A549 (cell line): ENCODE measurements around the gene C21orf58. TPM values are rescaled to one million over a fixed set of nuclear protein-coding genes. Genes with fewer than 3 reads are reported as not detected.
"Not testable (repeated sequence)": the region's sequence is repeated elsewhere in the genome, so short reads cannot be mapped to it uniquely, and the experiment has no call there.

Experiments used
- ATAC-seq, 2 experiments: fragments of 200-7000 bp in 1 of 2; fragments of >200 bp in 1 of 2; cut with Nextera tagmentation in 1 of 2; cut with Tn5 transposase in 1 of 2; 3 replicates each; pipeline versions ENCODE4 v1.8.0 to v1.9.1; 2018 to 2020; ENCODE audit warnings: mild to moderate bottlenecking in 1 of 2, moderate library complexity in 1 of 2
- CTCF ChIA-PET: fragments of 300-600 bp; sonication (Branson Sonifier 250); formaldehyde crosslinking; extraction: SDS; loops from one replicate; lab custom pipeline; 2021; ENCODE audit warnings: antibody characterized with exemption, inconsistent platforms; lab: Yijun Ruan, JAX
- POLR2A ChIA-PET: fragments of 350-600 bp; formaldehyde crosslinking; extraction: SDS; loops from one replicate; lab custom pipeline; 2021; ENCODE audit warnings: antibody characterized with exemption, inconsistent platforms; lab: Yijun Ruan, JAX
- DNase-seq, 2 experiments: peaks; one replicate each; pipeline versions ENCODE4 v3.0.0 to v3.0.0-alpha.2; 2011 to 2016; ENCODE audit warnings: low read depth in 1 of 2, low spot score in 1 of 2
- FAIRE-seq: peaks from 2 replicates; lab custom pipeline; 2011; peaks lifted over from hg19 to GRCh38; lab: Jason Lieb, UNC
- H3K27ac ChIP-seq, 2 experiments: fragments of >200 bp; sonication (Bioruptor Twin); formaldehyde crosslinking; 3 replicates each; pipeline ENCODE4 v1.5.1; 2016 to 2017
- H3K4me1 ChIP-seq: fragments of >200 bp; sonication (Bioruptor Twin); formaldehyde crosslinking; 3 replicates; pipeline ENCODE4 v1.6.1; 2016
- H3K4me2 ChIP-seq: fragments of >200 bp; sonication (Bioruptor Twin); formaldehyde crosslinking; 3 replicates; pipeline ENCODE4 v1.6.1; 2016
- H3K4me3 ChIP-seq: fragments of >200 bp; sonication (Bioruptor Twin); formaldehyde crosslinking; 3 replicates; pipeline ENCODE4 v1.5.1; 2016
- H3K9me3 ChIP-seq: fragments of >200 bp; sonication (Bioruptor Twin); formaldehyde crosslinking; 3 replicates; pipeline ENCODE4 v1.6.1; 2016
- CBX2 ChIP-seq: fragments of 200-600 bp; sonication (generic); IDR thresholded peaks from 2 replicates; pipeline ENCODE4 v1.6.1; 2016; ENCODE audit warnings: low read depth, mild to moderate bottlenecking, borderline replicate concordance
- EHF ChIP-seq: fragments of 250-450 bp; sonication (Bioruptor Pico); IDR thresholded peaks from 2 replicates; pipeline ENCODE4 v1.5.0; 2020; ENCODE audit warnings: mild to moderate bottlenecking
- EP300 ChIP-seq, 2 experiments: fragments of >200 bp; sonication (Bioruptor Twin); formaldehyde crosslinking; IDR thresholded peaks; 2 replicates in 1 of 2; 3 replicates in 1 of 2; pipeline ENCODE4 v1.6.1; 2016 to 2017
- ESRRA ChIP-seq: fragments of 150-350 bp; IDR thresholded peaks from 2 replicates; pipeline ENCODE4 v1.6.1; 2014; ENCODE audit warnings: mild to moderate bottlenecking, low read length, borderline replicate concordance
- FOXS1 ChIP-seq: fragments of 250-450 bp; sonication (Bioruptor Pico); IDR thresholded peaks from 2 replicates; pipeline ENCODE4 v1.5.0; 2020; ENCODE audit warnings: mild to moderate bottlenecking, moderate library complexity
- GATA3 ChIP-seq: IDR thresholded peaks from 2 replicates; pipeline ENCODE4 v1.6.1; 2012; ENCODE audit warnings: borderline replicate concordance
- HDAC2 ChIP-seq: fragments of 200-600 bp; sonication (generic); IDR thresholded peaks from 2 replicates; pipeline ENCODE4 v1.6.1; 2016
- HEYL ChIP-seq: fragments of 250-450 bp; sonication (Bioruptor Pico); IDR thresholded peaks from 2 replicates; pipeline ENCODE4 v1.8.0; 2021; ENCODE audit warnings: mild to moderate bottlenecking, moderate library complexity
- HOXB13 ChIP-seq: fragments of 250-450 bp; sonication (Bioruptor Pico); IDR thresholded peaks from 2 replicates; pipeline ENCODE4 v1.5.0; 2020; ENCODE audit warnings: low read depth, mild to moderate bottlenecking, moderate library complexity
- HOXB5 ChIP-seq: fragments of 250-450 bp; sonication (Bioruptor Pico); IDR thresholded peaks from 2 replicates; pipeline ENCODE4 v1.5.0; 2020; ENCODE audit warnings: mild to moderate bottlenecking, moderate library complexity
- JUN ChIP-seq, 2 experiments: fragments of >200 bp; sonication (Bioruptor Twin); formaldehyde crosslinking; IDR thresholded peaks; 2 replicates in 1 of 2; 3 replicates in 1 of 2; pipeline ENCODE4 v1.6.1; 2016 to 2017
- JUNB ChIP-seq: fragments of >200 bp; sonication (Bioruptor Twin); formaldehyde crosslinking; IDR thresholded peaks from 2 replicates; pipeline ENCODE4 v1.6.1; 2016
- KDM1A ChIP-seq: fragments of 200-600 bp; sonication (generic); IDR thresholded peaks from 2 replicates; pipeline ENCODE4 v1.6.1; 2016; ENCODE audit warnings: low read depth, mild to moderate bottlenecking
- MAFK ChIP-seq: fragments of 450-650 bp; IDR thresholded peaks from 2 replicates; pipeline ENCODE4 v1.6.1; 2014; ENCODE audit not compliant: partially characterized antibody
- MYC ChIP-seq: IDR thresholded peaks from 2 replicates; pipeline ENCODE4 v1.6.1; 2012; ENCODE audit warnings: mild to moderate bottlenecking, inconsistent platforms, low read length, improper control_type of control experiment, borderline replicate concordance
- NFE2L2 ChIP-seq: fragments of 150-350 bp; conservative IDR thresholded peaks from 2 replicates; pipeline ENCODE4 v1.6.1; 2014; ENCODE audit warnings: low read length
- NPAS2 ChIP-seq: fragments of 250-450 bp; sonication (Bioruptor Pico); IDR thresholded peaks from 2 replicates; pipeline ENCODE4 v1.8.0; 2022; ENCODE audit warnings: mild to moderate bottlenecking, moderate library complexity, borderline replicate concordance
- POLR2A ChIP-seq: IDR thresholded peaks from 2 replicates; pipeline ENCODE4 v1.6.1; 2012; ENCODE audit warnings: mild to moderate bottlenecking, low read length
- RAD21 ChIP-seq, 2 experiments: fragments of >200 bp in 1 of 2; sonication (Bioruptor Twin) in 1 of 2; formaldehyde crosslinking in 1 of 2; IDR thresholded peaks in 1 of 2; conservative IDR thresholded peaks in 1 of 2; 2 replicates in 1 of 2; 3 replicates in 1 of 2; pipeline ENCODE4 v1.6.1; 2012 to 2018; ENCODE audit warnings: inconsistent platforms in 1 of 2
- RCOR1 ChIP-seq: fragments of 150-350 bp; IDR thresholded peaks from 2 replicates; pipeline ENCODE4 v1.6.1; 2014; ENCODE audit warnings: antibody characterized with exemption, low read length, low read depth
- RNF2 ChIP-seq: fragments of 200-600 bp; sonication (generic); IDR thresholded peaks from 2 replicates; pipeline ENCODE4 v1.6.1; 2016; ENCODE audit warnings: low read depth, mild to moderate bottlenecking, antibody characterized with exemption, moderate library complexity, borderline replicate concordance
- TFCP2L1 ChIP-seq: fragments of 250-450 bp; sonication (Bioruptor Pico); IDR thresholded peaks from 2 replicates; pipeline ENCODE4 v1.5.0; 2021; ENCODE audit warnings: mild to moderate bottlenecking
- TP53 ChIP-seq: fragments of 250-450 bp; sonication (Bioruptor Pico); IDR thresholded peaks from 2 replicates; pipeline ENCODE4 v1.5.0; 2021; ENCODE audit warnings: mild to moderate bottlenecking, moderate library complexity
- ZC3H11A ChIP-seq: fragments of 450-650 bp; IDR thresholded peaks from 2 replicates; pipeline ENCODE4 v1.6.1; 2014; ENCODE audit warnings: antibody characterized with exemption, mild to moderate bottlenecking
- ZFP36 ChIP-seq: fragments of 450-650 bp; IDR thresholded peaks from 2 replicates; pipeline ENCODE4 v1.6.1; 2014; ENCODE audit warnings: borderline replicate concordance; ENCODE audit not compliant: partially characterized antibody
- ZSCAN20 ChIP-seq: fragments of 250-450 bp; sonication (Bioruptor Pico); IDR thresholded peaks from 2 replicates; pipeline ENCODE4 v1.8.0; 2022; ENCODE audit warnings: mild to moderate bottlenecking, moderate library complexity
- WGBS: methylation state at CpG from one replicate; pipeline ENCODE4 v1.1.6; 2017; ENCODE audit errors: missing lambda C conversion rate; 5-methylcytosine and 5-hydroxymethylcytosine counted together
- polyA plus RNA-seq, 4 experiments: library from polyadenylated mRNA; depleted of rRNA in 3 of 4; stranded (reverse); fragments of >200 nt; fragmentation: RNase III in 1 of 4; extraction: RNeasy Plus Mini Kit Qiagen cat#74134 plus additional on column Dnase treatment in 1 of 4; gene quantifications; 2 replicates in 3 of 4; 3 replicates in 1 of 4; pipeline ENCODE4 v1.2.3, GENCODE V29; 2011 to 2017
- TF ChIP-seq, protein P1 (sequence below): IDR thresholded peaks from 2 replicates; pipeline ENCODE4 v1.6.1; 2012; ENCODE audit warnings: low read depth, borderline replicate concordance
- TF ChIP-seq, protein P2 (sequence below): fragments of 450-650 bp; IDR thresholded peaks from 2 replicates; pipeline ENCODE4 v1.6.1; 2014; ENCODE audit warnings: antibody characterized with exemption
- TF ChIP-seq, protein P3 (sequence below): fragments of >200 bp; sonication (Bioruptor Twin); formaldehyde crosslinking; IDR thresholded peaks from 2 replicates; pipeline ENCODE4 v1.6.1; 2016

The C21orf58 gene
- polyA plus RNA-seq, 2 of the 4 experiments (the other 2 are of a cell fraction): 3.2 to 8.5 TPM

DNA sequence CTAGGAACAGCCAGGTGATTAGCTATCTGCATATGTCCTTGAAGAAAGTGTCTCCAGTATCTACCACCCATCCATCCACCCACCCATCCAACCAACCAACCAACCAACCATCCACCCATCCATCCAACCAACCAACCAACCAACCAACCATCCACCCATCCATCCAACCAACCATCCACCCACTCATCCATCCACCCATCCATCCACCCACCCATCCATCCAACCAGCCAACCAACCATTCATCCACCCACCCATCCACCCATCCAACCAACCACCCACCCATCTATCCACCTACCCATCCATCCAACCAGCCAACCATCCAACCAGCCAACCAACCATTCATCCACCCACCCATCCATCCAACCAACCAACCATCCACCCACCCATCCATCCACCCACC lies 12.1 kb downstream of the C21orf58 start:
- CTCF ChIA-PET: no interaction called here
- FAIRE-seq (no peak), ATAC-seq (no peak), DNase-seq (no peak)
- H3K9me3 ChIP-seq: no peaks in the 10 kb centered on the region
- no peak overlapping the region for H3K4me2 ChIP-seq
- no peaks in the 10 kb centered on the region for H3K4me1 ChIP-seq
- POLR2A ChIA-PET: no interaction called here
- H3K27ac ChIP-seq: no peak overlapping the region
- no peak for TF ChIP-seq JUNB
- no peak for TF ChIP-seq NFE2L2
- H3K4me3 ChIP-seq: no peak overlapping the region

DNA sequence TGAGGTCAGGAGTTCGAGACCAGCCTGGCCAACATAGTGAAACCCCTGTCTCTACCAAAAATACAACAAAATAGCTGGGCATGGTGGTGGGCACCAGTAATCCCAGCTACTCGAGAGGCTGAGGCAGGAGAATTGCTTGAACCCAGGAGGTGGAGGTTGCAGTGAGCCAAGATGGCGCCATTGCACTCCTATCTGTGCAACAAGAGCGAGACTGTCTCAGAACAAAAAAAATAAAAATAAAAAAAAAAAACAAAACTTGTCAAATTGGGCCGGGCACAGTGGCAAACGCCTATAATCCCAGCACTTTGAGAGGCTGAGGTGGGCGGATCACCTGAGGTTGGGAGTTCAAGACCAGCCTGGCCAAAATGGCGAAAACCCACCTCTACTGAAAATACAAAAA lies 13.4 kb downstream of the C21orf58 start:
- H3K9me3 ChIP-seq, FAIRE-seq: not testable (repeated sequence)

DNA sequence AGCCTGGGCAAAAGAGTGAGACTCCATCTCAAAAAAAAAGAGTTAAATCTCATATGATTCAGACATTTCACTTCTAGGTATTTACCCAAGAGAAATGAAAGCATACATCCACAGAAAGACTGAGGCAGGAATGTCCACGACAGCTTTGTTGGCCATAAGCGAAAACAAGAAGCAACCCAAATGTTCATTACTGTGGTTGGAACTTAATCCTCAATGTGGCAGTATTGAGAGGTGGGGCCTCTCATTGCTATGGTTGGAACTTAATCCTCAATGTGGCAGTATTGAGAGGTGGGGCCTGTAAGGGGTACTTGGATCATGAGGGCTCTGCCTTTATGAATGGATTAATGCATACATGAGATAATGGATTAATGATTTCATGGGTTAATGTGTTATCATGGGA lies 15.2 kb downstream of the C21orf58 start:
- 91% methylated on average over 2 of the region's 2 CpGs for WGBS
- ATAC-seq (no peak), FAIRE-seq (no peak), DNase-seq (no peak)
- Histone ChIP-seq H3K27ac (no peak overlapping the region), H3K4me2 (no peak overlapping the region), H3K4me1 (no peaks in the 10 kb centered on the region), H3K9me3 (no peaks in the 10 kb centered on the region), H3K4me3 (no peak overlapping the region)
- TF ChIP-seq RAD21 (conservative IDR thresholded peaks at IDR 0.05 in 1 of 2, IDR thresholded peaks at IDR 0.05 in 1 of 2): no peak
- ChIA-PET CTCF (no interaction called here), POLR2A (no interaction called here)

More for the DNA sequence above, 13.4 kb downstream of the C21orf58 start:
- CTCF ChIA-PET: interaction anchor here (0.6 to 1.3 kb wide), 3 partner anchors 10 to 43 kb away, joined by 3 read pairs; no protein-coding TSS in a partner anchor
- 92% methylated on average over 8 of the region's 8 CpGs for WGBS
- ATAC-seq, POLR2A ChIA-PET, DNase-seq, H3K4me2 ChIP-seq, H3K4me3 ChIP-seq, H3K4me1 ChIP-seq, H3K27ac ChIP-seq: not testable (repeated sequence)

DNA sequence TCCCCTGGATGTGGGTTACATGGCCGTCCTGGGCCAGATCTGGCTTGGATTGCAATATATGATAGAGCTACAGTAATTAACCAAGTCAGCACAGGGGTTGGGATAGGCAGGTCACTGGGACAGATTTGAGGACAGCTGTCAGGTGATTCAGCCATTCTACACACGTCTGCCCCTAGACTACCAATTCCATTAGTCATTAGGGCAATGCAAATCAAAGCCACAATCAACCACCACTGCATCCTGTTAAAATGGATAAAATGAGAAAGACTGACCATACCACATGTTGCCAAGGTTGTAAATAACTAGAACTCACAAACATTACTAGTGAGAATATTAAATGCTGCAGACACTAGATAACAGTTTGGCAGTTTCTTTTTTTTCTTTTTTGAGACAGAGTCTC lies 16.0 kb downstream of the C21orf58 start:
- CTCF ChIA-PET: no interaction called here
- no peak overlapping the region for H3K4me2 ChIP-seq
- TF ChIP-seq RCOR1: no peak
- no peak for TF ChIP-seq NPAS2 (CRISPR knock-in tag)
- no peak for TF ChIP-seq POLR2A
- TF ChIP-seq NFE2L2: no peak
- no peak for TF ChIP-seq ZC3H11A
- TF ChIP-seq HDAC2: no peak
- TF ChIP-seq TFCP2L1: no peak
- no peak for TF ChIP-seq FOXS1 (CRISPR knock-in tag)
- no peak for TF ChIP-seq HOXB13
- TF ChIP-seq TP53 (CRISPR knock-in tag): no peak
- TF ChIP-seq, all 56 proteins: peak for 0
- Histone ChIP-seq H3K9me3 (no peaks in the 10 kb centered on the region), H3K4me3 (no peak overlapping the region), H3K4me1 (no peaks in the 10 kb centered on the region), H3K27ac (no peak overlapping the region)
- WGBS: 54% methylated on average over 2 of the region's 2 CpGs
- POLR2A ChIA-PET: no interaction called here
- no peak for FAIRE-seq
- no peak for ATAC-seq
- no peak for DNase-seq

DNA sequence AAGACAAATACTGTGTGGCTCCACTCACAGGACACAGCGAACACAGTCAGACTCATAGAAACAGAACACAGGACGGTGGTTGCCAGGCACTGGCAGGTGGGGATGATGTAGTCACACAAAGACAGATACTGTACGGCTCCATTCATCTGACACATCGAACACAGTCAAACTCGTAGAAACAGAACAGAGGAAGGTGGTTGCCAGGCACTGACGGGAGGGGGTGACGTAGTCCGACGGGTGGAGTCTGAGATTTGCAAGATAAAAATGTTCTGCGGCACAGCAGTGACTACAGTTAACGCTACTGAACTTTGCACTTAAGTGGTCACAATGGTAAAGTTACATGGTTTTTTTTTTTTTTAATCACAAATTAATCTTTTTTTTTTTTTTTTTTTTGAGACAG lies 18.7 kb downstream of the C21orf58 start:
- no peak for TF ChIP-seq EHF
- TF ChIP-seq RAD21 (conservative IDR thresholded peaks at IDR 0.05 in 1 of 2, IDR thresholded peaks at IDR 0.05 in 1 of 2): no peak
- TF ChIP-seq RNF2: no peak
- TF ChIP-seq, protein P1, sequence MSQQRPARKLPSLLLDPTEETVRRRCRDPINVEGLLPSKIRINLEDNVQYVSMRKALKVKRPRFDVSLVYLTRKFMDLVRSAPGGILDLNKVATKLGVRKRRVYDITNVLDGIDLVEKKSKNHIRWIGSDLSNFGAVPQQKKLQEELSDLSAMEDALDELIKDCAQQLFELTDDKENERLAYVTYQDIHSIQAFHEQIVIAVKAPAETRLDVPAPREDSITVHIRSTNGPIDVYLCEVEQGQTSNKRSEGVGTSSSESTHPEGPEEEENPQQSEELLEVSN: no peak
- TF ChIP-seq, protein P2, sequence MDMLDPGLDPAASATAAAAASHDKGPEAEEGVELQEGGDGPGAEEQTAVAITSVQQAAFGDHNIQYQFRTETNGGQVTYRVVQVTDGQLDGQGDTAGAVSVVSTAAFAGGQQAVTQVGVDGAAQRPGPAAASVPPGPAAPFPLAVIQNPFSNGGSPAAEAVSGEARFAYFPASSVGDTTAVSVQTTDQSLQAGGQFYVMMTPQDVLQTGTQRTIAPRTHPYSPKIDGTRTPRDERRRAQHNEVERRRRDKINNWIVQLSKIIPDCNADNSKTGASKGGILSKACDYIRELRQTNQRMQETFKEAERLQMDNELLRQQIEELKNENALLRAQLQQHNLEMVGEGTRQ: no peak
- TF ChIP-seq ZSCAN20: no peak
- TF ChIP-seq RCOR1: no peak
- no peak for TF ChIP-seq NFE2L2
- no peak for TF ChIP-seq ZFP36
- TF ChIP-seq HOXB5 (CRISPR knock-in tag): no peak
- no peak for TF ChIP-seq EP300 (IDR thresholded peaks at IDR 0.05)
- TF ChIP-seq HEYL: no peak
- TF ChIP-seq KDM1A: no peak
- TF ChIP-seq MYC: no peak
- no peak for TF ChIP-seq MAFK
- TF ChIP-seq JUN (IDR thresholded peaks at IDR 0.05): no peak
- no peak for TF ChIP-seq GATA3
- TF ChIP-seq, protein P3, sequence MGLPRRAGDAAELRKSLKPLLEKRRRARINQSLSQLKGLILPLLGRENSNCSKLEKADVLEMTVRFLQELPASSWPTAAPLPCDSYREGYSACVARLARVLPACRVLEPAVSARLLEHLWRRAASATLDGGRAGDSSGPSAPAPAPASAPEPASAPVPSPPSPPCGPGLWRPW: no peak
- no peak for TF ChIP-seq CBX2
- no peak for TF ChIP-seq ESRRA
- ChIA-PET CTCF (no interaction called here), POLR2A (no interaction called here)
- FAIRE-seq (no peak), ATAC-seq (no peak), DNase-seq (no peak)
- 93% methylated on average over 11 of the region's 11 CpGs for WGBS
- no peak overlapping the region for H3K4me2 ChIP-seq
- H3K4me1 ChIP-seq: no peaks in the 10 kb centered on the region
- no peak overlapping the region for H3K27ac ChIP-seq
- H3K4me3 ChIP-seq: no peak overlapping the region
- H3K9me3 ChIP-seq: no peaks in the 10 kb centered on the region
